Measurements from ENCODE around the gene GLI1.

DNA sequence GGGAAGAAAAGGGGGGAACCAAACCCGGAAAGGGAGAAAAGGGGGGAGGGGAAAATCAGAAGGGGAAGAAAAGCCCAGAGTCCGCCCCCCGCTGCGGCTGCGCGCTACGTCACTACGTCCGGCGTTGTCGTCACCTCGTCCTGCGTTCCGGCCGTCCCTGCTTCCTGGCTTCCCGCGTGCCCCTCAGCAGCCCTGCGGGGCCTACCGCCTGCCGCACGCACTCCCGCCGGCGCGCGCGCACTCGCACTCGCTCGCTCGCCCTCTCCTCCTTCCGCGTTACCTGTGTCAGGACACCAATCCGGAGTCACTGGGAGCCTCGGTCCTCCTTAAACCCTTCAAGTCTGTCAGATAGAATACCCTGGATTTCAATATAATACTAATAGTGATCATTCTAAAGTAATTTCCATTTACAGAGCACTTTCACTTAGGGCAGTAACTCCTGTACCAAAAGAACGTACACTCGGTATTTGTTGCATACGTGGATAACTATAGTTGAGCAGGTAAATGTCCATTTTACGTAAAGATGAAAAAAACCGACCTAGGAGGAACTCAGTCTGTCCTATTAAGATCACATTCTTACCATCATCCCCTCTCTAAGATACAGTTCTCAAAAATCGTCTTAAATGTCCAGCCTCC is 28.5 kb upstream of the GLI1 start, which contains the start of gene R3HDM2:
- TF ChIP-seq, protein P1, sequence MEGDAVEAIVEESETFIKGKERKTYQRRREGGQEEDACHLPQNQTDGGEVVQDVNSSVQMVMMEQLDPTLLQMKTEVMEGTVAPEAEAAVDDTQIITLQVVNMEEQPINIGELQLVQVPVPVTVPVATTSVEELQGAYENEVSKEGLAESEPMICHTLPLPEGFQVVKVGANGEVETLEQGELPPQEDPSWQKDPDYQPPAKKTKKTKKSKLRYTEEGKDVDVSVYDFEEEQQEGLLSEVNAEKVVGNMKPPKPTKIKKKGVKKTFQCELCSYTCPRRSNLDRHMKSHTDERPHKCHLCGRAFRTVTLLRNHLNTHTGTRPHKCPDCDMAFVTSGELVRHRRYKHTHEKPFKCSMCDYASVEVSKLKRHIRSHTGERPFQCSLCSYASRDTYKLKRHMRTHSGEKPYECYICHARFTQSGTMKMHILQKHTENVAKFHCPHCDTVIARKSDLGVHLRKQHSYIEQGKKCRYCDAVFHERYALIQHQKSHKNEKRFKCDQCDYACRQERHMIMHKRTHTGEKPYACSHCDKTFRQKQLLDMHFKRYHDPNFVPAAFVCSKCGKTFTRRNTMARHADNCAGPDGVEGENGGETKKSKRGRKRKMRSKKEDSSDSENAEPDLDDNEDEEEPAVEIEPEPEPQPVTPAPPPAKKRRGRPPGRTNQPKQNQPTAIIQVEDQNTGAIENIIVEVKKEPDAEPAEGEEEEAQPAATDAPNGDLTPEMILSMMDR (conservative IDR thresholded peaks at IDR 0.05; ENCODE audit: low read length) = no peak
- no peak for TF ChIP-seq EZH2phosphoT487 (IDR thresholded peaks at IDR 0.05; ENCODE audit: borderline replicate concordance, low read depth, low read length)
